Pancreas (tissue), 10 donors: ENCODE results near the gene ARSB. TPM values are rescaled to one million over a fixed set of nuclear protein-coding genes. Genes with fewer than 3 reads are reported as not detected.
A peak's percentile ranks its signal among the peaks of the same experiment; 100 is the strongest.

Experiments
- ATAC-seq, 4 donors: fragments of 200-7000 bp; cut with Tn5 transposase; one replicate each; pipeline versions ENCODE4 v1.8.0 to v1.9.1; 2020; ENCODE audit warnings: mild to moderate bottlenecking in 4 of 4, moderate library complexity in 4 of 4
- DNase-seq, 6 donors: peaks; one replicate each; pipeline ENCODE4 v3.0.0-alpha.2; 2020
- FAIRE-seq: peaks from 2 replicates; lab custom pipeline; 2012; peaks lifted over from hg19 to GRCh38; lab: Jason Lieb, UNC
- H3K27ac ChIP-seq, 4 donors: fragments of 200-600 bp; sonication (generic); 1 replicate in 3 of 4; 2 replicates in 1 of 4; pipeline versions ENCODE4 v1.5.0 to v1.8.0; 2020
- H3K27me3 ChIP-seq, 4 donors: fragments of 200-600 bp; one replicate each; pipeline ENCODE4 v1.8.0; 2021
- H3K36me3 ChIP-seq, 3 donors: fragments of 200-600 bp; sonication (generic) in 1 of 3; one replicate each; pipeline versions ENCODE4 v1.5.0 to v1.8.0; 2020 to 2021
- H3K4me1 ChIP-seq, 3 donors: fragments of 200-600 bp; one replicate each; pipeline ENCODE4 v1.8.0; 2021
- H3K4me3 ChIP-seq, 4 donors: fragments of 200-600 bp; sonication (generic) in 2 of 4; one replicate each; pipeline versions ENCODE4 v1.5.0 to v1.8.0; 2020 to 2021
- H3K9me3 ChIP-seq, 4 donors: fragments of 200-600 bp; one replicate each; pipeline ENCODE4 v1.8.0; 2021
- WGBS, 2 donors: extraction: QIAGEN DNeasy Blood & Tissue Kit; methylation state at CpG; one replicate each; pipeline ENCODE4 v1.1.7; 2013; 5-methylcytosine and 5-hydroxymethylcytosine counted together
- intact Hi-C, 3 donors: fragments of 100-400 bp; cut with DNase I; formaldehyde crosslinking; loops; one replicate each; pipeline versions ENCODE4 v1.11.1 to v1.14.2; 2022
- polyA plus RNA-seq, 2 donors: library from polyadenylated mRNA; stranded (reverse); fragments of 200-250 nt; gene quantifications; one replicate each; pipeline ENCODE4 v1.2.3, GENCODE V29; 2013
- total RNA-seq, 6 donors: library from RNA; stranded (reverse); fragmentation: NEBNext Ultra II Directional in 4 of 6; extraction: Animal tissue kit (Norgen Biotek cat#: 25700) in 4 of 6; gene quantifications; one replicate each; pipeline versions ENCODE4 v1.2.1 to v1.2.4, GENCODE V29; 2021 to 2023
- TF ChIP-seq, protein P1 (sequence below), 4 donors: fragments of 200-600 bp; sonication (generic) in 3 of 4; IDR thresholded peaks; one replicate each; pipeline versions ENCODE4 v1.5.0 to v1.8.0; 2021; ENCODE audit warnings: antibody characterized with exemption in 4 of 4
- donor health status: healthy with polysubstance abuse.
- donor health status: DM: no; HTN: no; CAD: no; lungs with moderate emphysema.
- donor health status: DM: no; HTN: no; CAD: no.
- donor health status: control.
- donor health status: control.
- donor health status: Bipolar disorder and iron deficiency.
- donor health status: DM: yes; HTN: yes; CAD: no.
- donor health status: DM: no; HTN: no; CAD: no.
- donor health status: DM: no; HTN: no; CAD: no.
- donor health status: DM: yes; HTN: yes; CAD: no.

Gene ARSB
- total and polyA plus RNA-seq, 8 donors = 1.6 to 11.5 (median 5.8) TPM

DNA sequence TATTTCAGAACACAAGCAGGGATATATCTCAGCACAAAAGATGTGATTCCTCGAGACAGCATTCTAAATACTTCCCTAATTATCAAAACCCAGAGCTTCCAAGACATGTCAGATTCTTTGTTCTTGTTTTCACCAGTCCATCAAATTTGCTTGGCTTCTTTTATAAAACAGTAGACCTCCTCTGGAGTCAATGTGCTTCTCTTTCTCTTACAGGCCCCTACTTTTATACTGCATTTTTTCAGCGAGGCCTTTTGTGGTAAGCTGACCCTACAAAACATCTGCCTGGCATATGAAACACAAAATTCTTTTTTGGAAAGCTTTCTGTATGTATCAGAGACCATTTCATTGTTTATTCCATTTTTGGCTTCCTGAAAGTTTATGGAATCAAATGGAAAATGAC, 81.8 kb downstream of the ARSB start:
- Histone ChIP-seq H3K4me1 (peaks cover 7 to 31% (median 8%) of the 10 kb centered on the region in 3 donors), H3K36me3 (no peaks in the 10 kb centered on the region), H3K4me3 (no peak overlapping the region), H3K9me3 (no peaks in the 10 kb centered on the region), H3K27me3 (no peaks in the 10 kb centered on the region), H3K27ac (no peak overlapping the region)
- ATAC-seq = no peak
- TF ChIP-seq, protein P1, sequence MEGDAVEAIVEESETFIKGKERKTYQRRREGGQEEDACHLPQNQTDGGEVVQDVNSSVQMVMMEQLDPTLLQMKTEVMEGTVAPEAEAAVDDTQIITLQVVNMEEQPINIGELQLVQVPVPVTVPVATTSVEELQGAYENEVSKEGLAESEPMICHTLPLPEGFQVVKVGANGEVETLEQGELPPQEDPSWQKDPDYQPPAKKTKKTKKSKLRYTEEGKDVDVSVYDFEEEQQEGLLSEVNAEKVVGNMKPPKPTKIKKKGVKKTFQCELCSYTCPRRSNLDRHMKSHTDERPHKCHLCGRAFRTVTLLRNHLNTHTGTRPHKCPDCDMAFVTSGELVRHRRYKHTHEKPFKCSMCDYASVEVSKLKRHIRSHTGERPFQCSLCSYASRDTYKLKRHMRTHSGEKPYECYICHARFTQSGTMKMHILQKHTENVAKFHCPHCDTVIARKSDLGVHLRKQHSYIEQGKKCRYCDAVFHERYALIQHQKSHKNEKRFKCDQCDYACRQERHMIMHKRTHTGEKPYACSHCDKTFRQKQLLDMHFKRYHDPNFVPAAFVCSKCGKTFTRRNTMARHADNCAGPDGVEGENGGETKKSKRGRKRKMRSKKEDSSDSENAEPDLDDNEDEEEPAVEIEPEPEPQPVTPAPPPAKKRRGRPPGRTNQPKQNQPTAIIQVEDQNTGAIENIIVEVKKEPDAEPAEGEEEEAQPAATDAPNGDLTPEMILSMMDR (IDR thresholded peaks at IDR 0.05) = no peak
- 77 to 95% methylated on average over 2 of the region's 2 CpGs for WGBS, 2 donors
- intact Hi-C loops = loop anchor here in 1 of 3 donors (10.0 kb wide), 1 partner anchor 51 kb away; no protein-coding TSS in a partner anchor
- no peak for FAIRE-seq
- no peak for DNase-seq

- peak in 4 of 6 donors; percentile 42 to 65 (median 50) for DNase-seq
- peaks cover 0 to under 1% (median 0%) of the 10 kb centered on the region in 3 donors for H3K4me1 ChIP-seq
- H3K9me3 ChIP-seq = no peaks in the 10 kb centered on the region
- 7% methylated on average over 3 of the region's 3 CpGs for WGBS, 2 donors
- peak; percentile 69 to 91 (median 86) for ATAC-seq
- intact Hi-C loops = loop anchor here in 1 of 3 donors (10.0 kb wide), 1 partner anchor 55 kb away; no protein-coding TSS in a partner anchor
- FAIRE-seq = no peak
- H3K27me3 ChIP-seq = no peaks in the 10 kb centered on the region
- H3K27ac ChIP-seq = no peak overlapping the region
- TF ChIP-seq, protein P1 (IDR thresholded peaks at IDR 0.05) = peak; percentile 50 to 65 (median 58)
- H3K36me3 ChIP-seq = no peaks in the 10 kb centered on the region
- no peak overlapping the region for H3K4me3 ChIP-seq
These were observed 85.2 kb downstream of the ARSB start for GRCh38 chr5:78899922-78900362.

DNA sequence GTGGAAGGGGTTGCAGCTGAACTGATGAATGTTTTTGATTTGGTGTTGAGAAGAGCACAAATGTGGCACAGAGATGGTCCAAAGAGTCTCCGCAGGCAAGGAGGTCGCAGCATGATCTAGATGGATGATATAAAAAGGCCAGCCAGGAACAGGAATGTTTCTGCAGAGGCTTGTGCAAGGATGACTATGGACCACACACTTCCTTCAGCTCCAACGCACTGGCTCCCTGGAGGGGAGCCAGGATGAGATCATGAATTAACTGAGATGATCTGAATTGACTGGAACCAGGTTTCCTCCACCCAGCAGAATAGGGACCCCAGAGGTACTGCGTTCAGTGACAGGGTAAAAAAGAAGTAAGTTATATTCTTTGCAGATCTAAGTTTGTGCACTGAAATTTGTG, 89.0 kb downstream of the ARSB start:
- ATAC-seq = peak in 1 of 4 donors; percentile 30
- no peak for FAIRE-seq
- intact Hi-C loops = no loop called here
- Histone ChIP-seq H3K4me1 (peaks cover 0 to 3% (median 0%) of the 10 kb centered on the region in 3 donors), H3K36me3 (no peaks in the 10 kb centered on the region), H3K27ac (no peak overlapping the region), H3K27me3 (no peaks in the 10 kb centered on the region), H3K4me3 (no peak overlapping the region), H3K9me3 (no peaks in the 10 kb centered on the region)
- no peak for DNase-seq
- TF ChIP-seq, protein P1 (IDR thresholded peaks at IDR 0.05) = no peak
- 68 to 74% methylated on average over 4 of the region's 4 CpGs for WGBS, 2 donors

DNA sequence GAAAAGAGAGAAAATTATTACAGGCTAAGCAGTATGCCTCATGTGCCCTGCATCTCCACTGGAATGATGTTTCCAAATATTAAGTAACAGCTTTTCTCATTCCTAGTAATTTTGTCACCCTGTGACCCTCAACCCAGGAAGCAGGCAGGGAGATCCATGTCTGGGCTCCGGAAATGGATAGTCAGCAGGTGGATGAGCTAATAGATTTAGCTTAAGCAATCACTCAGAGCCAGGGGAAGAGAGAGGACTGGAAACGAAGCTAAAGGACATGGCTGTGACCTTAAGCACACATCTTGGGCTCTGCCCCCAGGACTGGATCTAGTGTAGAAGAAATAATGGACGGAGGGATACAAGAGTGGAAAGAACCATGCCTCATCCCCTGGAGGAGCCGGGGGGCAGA, 89.5 kb downstream of the ARSB start:
- DNase-seq = no peak
- intact Hi-C loops = no loop called here
- no peaks in the 10 kb centered on the region for H3K9me3 ChIP-seq
- peaks cover 0 to 3% (median 0%) of the 10 kb centered on the region in 3 donors for H3K4me1 ChIP-seq
- 59 to 75% methylated on average over 4 of the region's 4 CpGs for WGBS, 2 donors
- ATAC-seq = peak in 1 of 4 donors; percentile 45
- TF ChIP-seq, protein P1 (IDR thresholded peaks at IDR 0.05) = no peak
- no peak overlapping the region for H3K27ac ChIP-seq
- H3K36me3 ChIP-seq = no peaks in the 10 kb centered on the region
- no peak overlapping the region for H3K4me3 ChIP-seq
- FAIRE-seq = no peak
- H3K27me3 ChIP-seq = no peaks in the 10 kb centered on the region

- no peak for FAIRE-seq
- H3K27ac ChIP-seq = no peak overlapping the region
- WGBS, 2 donors = 43 to 54% methylated on average over 4 of the region's 4 CpGs
- no peaks in the 10 kb centered on the region for H3K9me3 ChIP-seq
- DNase-seq = no peak
- TF ChIP-seq, protein P1 (IDR thresholded peaks at IDR 0.05) = no peak
- H3K4me3 ChIP-seq = no peak overlapping the region
- peak in 1 of 4 donors; percentile 17 for ATAC-seq
- intact Hi-C loops = no loop called here
- H3K27me3 ChIP-seq = no peaks in the 10 kb centered on the region
- peaks cover 0 to 3% (median 0%) of the 10 kb centered on the region in 3 donors for H3K4me1 ChIP-seq
- no peaks in the 10 kb centered on the region for H3K36me3 ChIP-seq
These were observed 91.0 kb downstream of the ARSB start for GRCh38 chr5:78893940-78894677.
